ENCODE data around the gene PLXNC1.
A peak's percentile ranks its signal among the peaks of the same experiment; 100 is the strongest.

The PLXNC1 gene

GRCh38 chr12:94169966-94170689, 21.8 kb downstream of the PLXNC1 start:
- Histone ChIP-seq H2AFZ (ENCODE audit: insufficient read depth, low read length, poor library complexity) (no peak overlapping the region), H3K14ac (ENCODE audit: low read length) (no peak overlapping the region), H3K36me3 (ENCODE audit: control insufficient read depth in 1 of 2, insufficient read depth in 2 of 2, low read length in 2 of 2) (no peaks in the 10 kb centered on the region), H2BK120ac (ENCODE audit: insufficient read depth, low read length, poor library complexity) (no peak overlapping the region), H3K9ac (ENCODE audit: low read length) (no peak overlapping the region), H4K91ac (ENCODE audit: low read depth, low read length) (no peak overlapping the region), H2AK5ac (ENCODE audit: low read length) (no peak overlapping the region), H2BK5ac (ENCODE audit: low read depth, low read length, poor library complexity) (no peak overlapping the region), H4K8ac (ENCODE audit: low read depth, low read length) (no peak overlapping the region), H4K12ac (ENCODE audit: low read depth, low read length) (no peak overlapping the region), H3K27me3 (ENCODE audit: insufficient read depth, low read length) (no peaks in the 10 kb centered on the region), H3K4ac (ENCODE audit: low read depth, low read length) (no peak overlapping the region), H3K27ac (ENCODE audit: low read depth, low read length) (no peak overlapping the region), H3K4me3 (ENCODE audit: low read depth, low read length) (no peak overlapping the region), H3K23ac (ENCODE audit: low read length) (no peak overlapping the region), H2BK12ac (ENCODE audit: low read length) (peak overlapping the region; percentile 4), H3K79me2 (ENCODE audit: control insufficient read depth, insufficient read depth, low read length, poor library complexity) (no peaks in the 10 kb centered on the region), H3K4me1 (ENCODE audit: control insufficient read depth in 1 of 2, insufficient read depth in 2 of 2, low read length in 2 of 2) (peaks cover 16 to 20% of the 10 kb centered on the region in 2 experiments), H3K4me2 (ENCODE audit: low read length) (no peak overlapping the region), H3K9me3 (ENCODE audit: insufficient read depth, low read depth, low read length) (peaks cover 1% of the 10 kb centered on the region), H3K79me1 (ENCODE audit: low read length) (peaks cover 11% of the 10 kb centered on the region), H3K18ac (ENCODE audit: low read length) (no peak overlapping the region)
- DNase-seq: peak in 1 of 2 donors; percentile 36
- WGBS (ENCODE audit: extremely low coverage, insufficient coverage, insufficient read length): no CpG with 5 or more reads among the region's 6 CpGs

DNA sequence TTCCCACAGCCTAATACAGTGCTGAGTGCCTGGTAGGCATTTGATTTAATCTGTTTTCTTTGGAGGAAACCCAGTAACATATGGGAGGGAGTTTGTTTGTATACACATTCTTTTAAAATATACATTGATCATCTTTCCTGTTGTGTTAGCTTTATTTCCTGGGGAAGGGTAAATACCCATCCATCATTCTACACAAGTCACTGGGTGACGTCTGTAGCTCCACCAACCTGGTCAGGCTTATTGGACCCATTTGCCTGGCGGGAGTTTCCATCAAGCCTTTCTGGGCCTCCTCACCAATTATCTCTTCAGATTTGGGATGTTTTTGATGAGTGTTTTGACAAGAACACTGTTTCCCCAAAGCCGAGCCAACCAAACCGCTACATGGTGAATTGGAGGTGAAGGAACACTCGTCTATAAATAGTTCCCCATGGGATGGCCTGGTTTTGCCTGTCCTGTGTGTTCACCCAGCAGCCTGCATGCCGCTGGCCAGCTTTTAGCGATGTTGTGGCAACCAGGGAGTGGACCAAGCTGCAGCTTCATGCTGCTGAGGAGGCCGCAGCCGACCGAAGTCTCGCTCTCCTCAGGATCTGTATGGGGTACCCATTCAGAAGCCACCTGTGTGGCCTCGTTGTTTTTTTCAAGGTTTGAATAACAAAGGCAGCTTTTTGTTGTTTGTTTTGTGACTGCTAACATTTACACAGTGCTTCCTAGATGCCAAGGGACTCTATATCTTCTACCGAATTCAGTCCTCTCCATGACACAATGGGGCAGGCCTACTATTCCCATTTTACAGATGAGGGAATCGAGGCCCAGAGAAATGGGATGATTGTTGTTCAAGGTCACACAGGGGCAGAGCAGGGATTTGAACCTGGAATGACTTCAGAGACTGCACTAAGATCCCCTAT, 22.6 kb downstream of the PLXNC1 start:
- no peak overlapping the region for H3K9ac ChIP-seq (ENCODE audit: low read length)
- peak overlapping the region; percentile 77 for H2BK12ac ChIP-seq (ENCODE audit: low read length)
- peak overlapping the region; percentile 18 for H2BK120ac ChIP-seq (ENCODE audit: insufficient read depth, low read length, poor library complexity)
- peaks cover 11% of the 10 kb centered on the region for H3K79me1 ChIP-seq (ENCODE audit: low read length)
- H4K91ac ChIP-seq (ENCODE audit: low read depth, low read length): peak overlapping the region; percentile 67
- no peak overlapping the region for H3K4ac ChIP-seq (ENCODE audit: low read depth, low read length)
- no peak overlapping the region for H4K8ac ChIP-seq (ENCODE audit: low read depth, low read length)
- no peak overlapping the region for H2AK5ac ChIP-seq (ENCODE audit: low read length)
- peaks cover 1% of the 10 kb centered on the region for H3K9me3 ChIP-seq (ENCODE audit: insufficient read depth, low read depth, low read length)
- peak overlapping the region; percentile 57 for H3K18ac ChIP-seq (ENCODE audit: low read length)
- H2BK5ac ChIP-seq (ENCODE audit: low read depth, low read length, poor library complexity): peak overlapping the region; percentile 2
- DNase-seq: no peak
- peaks cover 16 to 20% of the 10 kb centered on the region in 2 experiments for H3K4me1 ChIP-seq (ENCODE audit: control insufficient read depth in 1 of 2, insufficient read depth in 2 of 2, low read length in 2 of 2)
- no peak overlapping the region for H3K4me2 ChIP-seq (ENCODE audit: low read length)
- H3K14ac ChIP-seq (ENCODE audit: low read length): peak overlapping the region; percentile 45
- H3K36me3 ChIP-seq (ENCODE audit: control insufficient read depth in 1 of 2, insufficient read depth in 2 of 2, low read length in 2 of 2): no peaks in the 10 kb centered on the region
- no peak overlapping the region for H2AFZ ChIP-seq (ENCODE audit: insufficient read depth, low read length, poor library complexity)
- H3K4me3 ChIP-seq (ENCODE audit: low read depth, low read length): no peak overlapping the region
- no peak overlapping the region for H3K27ac ChIP-seq (ENCODE audit: low read depth, low read length)
- WGBS (ENCODE audit: extremely low coverage, insufficient coverage, insufficient read length): no CpG with 5 or more reads among the region's 14 CpGs
- H4K12ac ChIP-seq (ENCODE audit: low read depth, low read length): no peak overlapping the region
- H3K23ac ChIP-seq (ENCODE audit: low read length): no peak overlapping the region
- no peaks in the 10 kb centered on the region for H3K79me2 ChIP-seq (ENCODE audit: control insufficient read depth, insufficient read depth, low read length, poor library complexity)
- no peaks in the 10 kb centered on the region for H3K27me3 ChIP-seq (ENCODE audit: insufficient read depth, low read length)

GRCh38 chr12:94171595-94171930, 23.2 kb downstream of the PLXNC1 start:
- peaks cover 11% of the 10 kb centered on the region for H3K79me1 ChIP-seq (ENCODE audit: low read length)
- no CpG with 5 or more reads among the region's 5 CpGs for whole genome bisulfite sequencing (ENCODE audit: extremely low coverage, insufficient coverage, insufficient read length)
- H3K23ac ChIP-seq (ENCODE audit: low read length): no peak overlapping the region
- no peak overlapping the region for H3K9ac ChIP-seq (ENCODE audit: low read length)
- peak overlapping the region; percentile 61 for H2BK5ac ChIP-seq (ENCODE audit: low read depth, low read length, poor library complexity)
- H2BK120ac ChIP-seq (ENCODE audit: insufficient read depth, low read length, poor library complexity): peak overlapping the region; percentile 61
- H3K36me3 ChIP-seq (ENCODE audit: control insufficient read depth in 1 of 2, insufficient read depth in 2 of 2, low read length in 2 of 2): no peaks in the 10 kb centered on the region
- no peak overlapping the region for H3K4me2 ChIP-seq (ENCODE audit: low read length)
- peaks cover 1% of the 10 kb centered on the region for H3K9me3 ChIP-seq (ENCODE audit: insufficient read depth, low read depth, low read length)
- H3K4me3 ChIP-seq (ENCODE audit: low read depth, low read length): no peak overlapping the region
- H3K4ac ChIP-seq (ENCODE audit: low read depth, low read length): no peak overlapping the region
- H2BK12ac ChIP-seq (ENCODE audit: low read length): peak overlapping the region; percentile 77
- no peaks in the 10 kb centered on the region for H3K79me2 ChIP-seq (ENCODE audit: control insufficient read depth, insufficient read depth, low read length, poor library complexity)
- no peak overlapping the region for H2AFZ ChIP-seq (ENCODE audit: insufficient read depth, low read length, poor library complexity)
- no peak overlapping the region for H4K12ac ChIP-seq (ENCODE audit: low read depth, low read length)
- no peak overlapping the region for H4K8ac ChIP-seq (ENCODE audit: low read depth, low read length)
- H3K4me1 ChIP-seq (ENCODE audit: control insufficient read depth in 1 of 2, insufficient read depth in 2 of 2, low read length in 2 of 2): peaks cover 16 to 20% of the 10 kb centered on the region in 2 experiments
- H3K14ac ChIP-seq (ENCODE audit: low read length): peak overlapping the region; percentile 45
- H4K91ac ChIP-seq (ENCODE audit: low read depth, low read length): peak overlapping the region; percentile 56
- H3K18ac ChIP-seq (ENCODE audit: low read length): peak overlapping the region; percentile 57
- peak overlapping the region; percentile 58 for H3K27ac ChIP-seq (ENCODE audit: low read depth, low read length)
- no peaks in the 10 kb centered on the region for H3K27me3 ChIP-seq (ENCODE audit: insufficient read depth, low read length)
- no peak overlapping the region for H2AK5ac ChIP-seq (ENCODE audit: low read length)
- peak in 1 of 2 donors; percentile 17 for DNase-seq

GRCh38 chr12:94172031-94172430, 23.7 kb downstream of the PLXNC1 start:
- H2BK5ac ChIP-seq (ENCODE audit: low read depth, low read length, poor library complexity): peak overlapping the region; percentile 61
- peak in 1 of 2 donors; percentile 27 for DNase-seq
- H4K12ac ChIP-seq (ENCODE audit: low read depth, low read length): no peak overlapping the region
- peak overlapping the region; percentile 58 for H3K27ac ChIP-seq (ENCODE audit: low read depth, low read length)
- H2BK12ac ChIP-seq (ENCODE audit: low read length): peak overlapping the region; percentile 77
- H3K4me3 ChIP-seq (ENCODE audit: low read depth, low read length): no peak overlapping the region
- peak overlapping the region; percentile 13 for H3K4me2 ChIP-seq (ENCODE audit: low read length)
- H3K79me1 ChIP-seq (ENCODE audit: low read length): peaks cover 11% of the 10 kb centered on the region
- no peak overlapping the region for H2AK5ac ChIP-seq (ENCODE audit: low read length)
- H3K4ac ChIP-seq (ENCODE audit: low read depth, low read length): no peak overlapping the region
- no peak overlapping the region for H3K18ac ChIP-seq (ENCODE audit: low read length)
- H3K79me2 ChIP-seq (ENCODE audit: control insufficient read depth, insufficient read depth, low read length, poor library complexity): no peaks in the 10 kb centered on the region
- H3K36me3 ChIP-seq (ENCODE audit: control insufficient read depth in 1 of 2, insufficient read depth in 2 of 2, low read length in 2 of 2): no peaks in the 10 kb centered on the region
- H3K27me3 ChIP-seq (ENCODE audit: insufficient read depth, low read length): no peaks in the 10 kb centered on the region
- peak overlapping the region; percentile 61 for H2BK120ac ChIP-seq (ENCODE audit: insufficient read depth, low read length, poor library complexity)
- no peak overlapping the region for H3K9ac ChIP-seq (ENCODE audit: low read length)
- H3K14ac ChIP-seq (ENCODE audit: low read length): peak overlapping the region; percentile 16
- H2AFZ ChIP-seq (ENCODE audit: insufficient read depth, low read length, poor library complexity): no peak overlapping the region
- H3K23ac ChIP-seq (ENCODE audit: low read length): no peak overlapping the region
- peaks cover 16 to 20% of the 10 kb centered on the region in 2 experiments for H3K4me1 ChIP-seq (ENCODE audit: control insufficient read depth in 1 of 2, insufficient read depth in 2 of 2, low read length in 2 of 2)
- H4K91ac ChIP-seq (ENCODE audit: low read depth, low read length): peak overlapping the region; percentile 56
- WGBS (ENCODE audit: extremely low coverage, insufficient coverage, insufficient read length): no CpG with 5 or more reads among the region's 5 CpGs
- peaks cover 1% of the 10 kb centered on the region for H3K9me3 ChIP-seq (ENCODE audit: insufficient read depth, low read depth, low read length)
- H4K8ac ChIP-seq (ENCODE audit: low read depth, low read length): no peak overlapping the region
